ENCODE results near the gene VTN.

Gene VTN

GRCh38 chr17:28327709-28328108 is 42.4 kb downstream of the VTN start:
- Histone ChIP-seq H3K27ac (ENCODE audit: low read depth, low read length) (no peak overlapping the region), H3K9ac (ENCODE audit: low read depth, low read length) (no peak overlapping the region), H3K9me3 (ENCODE audit: control insufficient read depth, insufficient read depth, low read length) (no peaks in the 10 kb centered on the region)

GRCh38 chr17:28327031-28327607 is 43.0 kb downstream of the VTN start:
- no peak overlapping the region for H3K4me3 ChIP-seq (ENCODE audit: low read depth, low read length)
- H3K36me3 ChIP-seq (ENCODE audit: control insufficient read depth, insufficient read depth, low read length): peaks cover 51% of the 10 kb centered on the region
- no peak overlapping the region for H3K9ac ChIP-seq (ENCODE audit: low read depth, low read length)
- no peaks in the 10 kb centered on the region for H3K27me3 ChIP-seq (ENCODE audit: control insufficient read depth, insufficient read depth, low read length)
- 0 out of 2 replicates have a peak, but pooled peaks cover 3% of the 10 kb centered on the region for H3K4me1 ChIP-seq (ENCODE audit: control insufficient read depth, insufficient read depth, low read length)
- H3K9me3 ChIP-seq (ENCODE audit: control insufficient read depth, insufficient read depth, low read length): no peaks in the 10 kb centered on the region
- H3K27ac ChIP-seq (ENCODE audit: low read depth, low read length): no peak overlapping the region

More at GRCh38 chr17:28327709-28328108, 42.4 kb downstream of the VTN start:
- H3K36me3 ChIP-seq (ENCODE audit: control insufficient read depth, insufficient read depth, low read length): peaks cover 47% of the 10 kb centered on the region
- no peak overlapping the region for H3K4me3 ChIP-seq (ENCODE audit: low read depth, low read length)
- no peaks in the 10 kb centered on the region for H3K27me3 ChIP-seq (ENCODE audit: control insufficient read depth, insufficient read depth, low read length)
- no peaks in the 10 kb centered on the region for H3K4me1 ChIP-seq (ENCODE audit: control insufficient read depth, insufficient read depth, low read length)

- Histone ChIP-seq H3K36me3 (ENCODE audit: control insufficient read depth, insufficient read depth, low read length) (peaks cover 54% of the 10 kb centered on the region), H3K27me3 (ENCODE audit: control insufficient read depth, insufficient read depth, low read length) (no peaks in the 10 kb centered on the region), H3K9ac (ENCODE audit: low read depth, low read length) (no peak overlapping the region), H3K27ac (ENCODE audit: low read depth, low read length) (no peak overlapping the region), H3K4me3 (ENCODE audit: low read depth, low read length) (no peak overlapping the region), H3K9me3 (ENCODE audit: control insufficient read depth, insufficient read depth, low read length) (no peaks in the 10 kb centered on the region), H3K4me1 (ENCODE audit: control insufficient read depth, insufficient read depth, low read length) (peaks cover 5% of the 10 kb centered on the region)
Observed at GRCh38 chr17:28326114-28326513, 44.0 kb downstream of the VTN start.

- H3K4me1 ChIP-seq (ENCODE audit: control insufficient read depth, insufficient read depth, low read length): peaks cover 14% of the 10 kb centered on the region
- no peak overlapping the region for H3K27ac ChIP-seq (ENCODE audit: low read depth, low read length)
- H3K4me3 ChIP-seq (ENCODE audit: low read depth, low read length): no peak overlapping the region
- no peaks in the 10 kb centered on the region for H3K9me3 ChIP-seq (ENCODE audit: control insufficient read depth, insufficient read depth, low read length)
- H3K36me3 ChIP-seq (ENCODE audit: control insufficient read depth, insufficient read depth, low read length): peaks cover 63% of the 10 kb centered on the region
- H3K27me3 ChIP-seq (ENCODE audit: control insufficient read depth, insufficient read depth, low read length): no peaks in the 10 kb centered on the region
- no peak overlapping the region for H3K9ac ChIP-seq (ENCODE audit: low read depth, low read length)
Observed at GRCh38 chr17:28325211-28325610, 44.9 kb downstream of the VTN start.

DNA sequence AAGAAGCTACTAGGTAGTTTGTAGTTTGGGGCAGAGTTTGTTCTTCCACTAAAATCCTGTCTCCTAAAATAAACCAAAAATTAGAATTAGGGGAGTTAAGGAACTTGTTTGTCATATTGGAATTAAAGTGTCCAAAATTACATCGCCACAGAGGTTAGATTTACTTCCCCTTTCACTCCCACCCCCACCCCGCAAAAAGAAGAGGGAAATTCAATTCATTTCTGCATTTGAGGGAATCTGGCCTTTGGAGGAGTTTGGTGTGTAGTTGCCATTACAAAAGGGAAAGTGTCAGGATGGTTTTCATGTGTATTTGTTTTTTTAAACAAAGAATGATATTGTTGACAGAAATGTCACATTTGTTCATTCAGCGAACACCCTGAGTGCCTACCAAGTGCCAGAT is 45.3 kb downstream of the VTN start:
- no peak overlapping the region for H3K4me3 ChIP-seq (ENCODE audit: low read depth, low read length)
- H3K27ac ChIP-seq (ENCODE audit: low read depth, low read length): no peak overlapping the region
- peaks cover 14% of the 10 kb centered on the region for H3K4me1 ChIP-seq (ENCODE audit: control insufficient read depth, insufficient read depth, low read length)
- H3K9ac ChIP-seq (ENCODE audit: low read depth, low read length): no peak overlapping the region
- no peaks in the 10 kb centered on the region for H3K9me3 ChIP-seq (ENCODE audit: control insufficient read depth, insufficient read depth, low read length)
- H3K27me3 ChIP-seq (ENCODE audit: control insufficient read depth, insufficient read depth, low read length): no peaks in the 10 kb centered on the region
- H3K36me3 ChIP-seq (ENCODE audit: control insufficient read depth, insufficient read depth, low read length): peaks cover 64% of the 10 kb centered on the region

DNA sequence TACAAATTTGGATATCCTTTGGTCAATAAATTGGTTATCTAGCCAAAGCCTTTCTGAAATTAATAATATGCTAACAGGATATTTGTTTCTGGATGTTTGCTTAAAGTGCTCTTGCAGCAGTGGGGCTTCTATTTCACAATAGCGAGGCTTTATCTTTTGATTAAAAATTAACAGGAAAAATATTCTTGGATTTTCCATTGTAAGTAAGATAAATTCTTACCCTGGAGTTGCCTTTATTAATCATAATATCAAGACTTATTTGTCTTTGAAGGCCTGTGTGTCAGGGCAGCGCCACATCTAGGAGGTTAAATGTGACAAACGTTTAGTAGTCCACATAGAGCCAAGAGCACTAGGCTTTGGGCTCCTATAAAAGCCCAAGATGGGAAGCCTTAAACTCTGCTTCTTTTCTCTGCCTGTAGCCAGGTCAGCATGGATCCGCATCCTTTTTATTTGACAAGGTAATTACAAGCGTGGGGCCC is 45.8 kb downstream of the VTN start:
- H3K4me1 ChIP-seq (ENCODE audit: control insufficient read depth, insufficient read depth, low read length): peaks cover 14% of the 10 kb centered on the region

GRCh38 chr17:28320215-28321061 is 49.7 kb downstream of the VTN start:
- H3K4me3 ChIP-seq (ENCODE audit: low read depth, low read length): peak overlapping the region; percentile 93
- no peak overlapping the region for H3K27ac ChIP-seq (ENCODE audit: low read depth, low read length)
- H3K36me3 ChIP-seq (ENCODE audit: control insufficient read depth, insufficient read depth, low read length): peaks cover 23% of the 10 kb centered on the region
- H3K9ac ChIP-seq (ENCODE audit: low read depth, low read length): peak overlapping the region; percentile 79
- no peaks in the 10 kb centered on the region for H3K27me3 ChIP-seq (ENCODE audit: control insufficient read depth, insufficient read depth, low read length)
- no peaks in the 10 kb centered on the region for H3K9me3 ChIP-seq (ENCODE audit: control insufficient read depth, insufficient read depth, low read length)
- H3K4me1 ChIP-seq (ENCODE audit: control insufficient read depth, insufficient read depth, low read length): peaks cover 28% of the 10 kb centered on the region

More for the DNA sequence above, 45.8 kb downstream of the VTN start:
- Histone ChIP-seq H3K27ac (ENCODE audit: low read depth, low read length) (no peak overlapping the region), H3K27me3 (ENCODE audit: control insufficient read depth, insufficient read depth, low read length) (no peaks in the 10 kb centered on the region), H3K9me3 (ENCODE audit: control insufficient read depth, insufficient read depth, low read length) (no peaks in the 10 kb centered on the region), H3K9ac (ENCODE audit: low read depth, low read length) (no peak overlapping the region), H3K4me3 (ENCODE audit: low read depth, low read length) (no peak overlapping the region), H3K36me3 (ENCODE audit: control insufficient read depth, insufficient read depth, low read length) (peaks cover 62% of the 10 kb centered on the region)

DNA sequence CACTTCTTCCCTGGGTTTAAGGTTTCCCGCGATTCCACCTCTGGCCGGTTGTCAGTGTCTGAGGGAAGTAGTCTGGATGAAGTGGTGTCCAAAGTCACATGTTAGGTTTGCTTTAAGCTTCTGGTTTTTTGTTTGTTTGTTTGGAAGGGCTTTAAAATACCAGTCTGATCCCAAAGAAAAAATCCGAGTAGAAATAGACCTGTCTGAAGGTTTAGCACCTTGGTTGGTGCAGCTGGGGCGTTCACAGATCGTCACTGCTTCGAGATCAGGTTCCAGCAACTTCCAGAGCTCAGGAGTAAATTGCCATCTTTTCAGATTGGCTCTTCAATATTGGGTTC is 50.5 kb downstream of the VTN start:
- no peaks in the 10 kb centered on the region for H3K27me3 ChIP-seq (ENCODE audit: control insufficient read depth, insufficient read depth, low read length)
- H3K27ac ChIP-seq (ENCODE audit: low read depth, low read length): peak overlapping the region; percentile 82
- H3K36me3 ChIP-seq (ENCODE audit: control insufficient read depth, insufficient read depth, low read length): peaks cover 17% of the 10 kb centered on the region
- H3K4me1 ChIP-seq (ENCODE audit: control insufficient read depth, insufficient read depth, low read length): peaks cover 28% of the 10 kb centered on the region
- H3K9me3 ChIP-seq (ENCODE audit: control insufficient read depth, insufficient read depth, low read length): no peaks in the 10 kb centered on the region
- H3K9ac ChIP-seq (ENCODE audit: low read depth, low read length): peak overlapping the region; percentile 79
- H3K4me3 ChIP-seq (ENCODE audit: low read depth, low read length): peak overlapping the region; percentile 93

DNA sequence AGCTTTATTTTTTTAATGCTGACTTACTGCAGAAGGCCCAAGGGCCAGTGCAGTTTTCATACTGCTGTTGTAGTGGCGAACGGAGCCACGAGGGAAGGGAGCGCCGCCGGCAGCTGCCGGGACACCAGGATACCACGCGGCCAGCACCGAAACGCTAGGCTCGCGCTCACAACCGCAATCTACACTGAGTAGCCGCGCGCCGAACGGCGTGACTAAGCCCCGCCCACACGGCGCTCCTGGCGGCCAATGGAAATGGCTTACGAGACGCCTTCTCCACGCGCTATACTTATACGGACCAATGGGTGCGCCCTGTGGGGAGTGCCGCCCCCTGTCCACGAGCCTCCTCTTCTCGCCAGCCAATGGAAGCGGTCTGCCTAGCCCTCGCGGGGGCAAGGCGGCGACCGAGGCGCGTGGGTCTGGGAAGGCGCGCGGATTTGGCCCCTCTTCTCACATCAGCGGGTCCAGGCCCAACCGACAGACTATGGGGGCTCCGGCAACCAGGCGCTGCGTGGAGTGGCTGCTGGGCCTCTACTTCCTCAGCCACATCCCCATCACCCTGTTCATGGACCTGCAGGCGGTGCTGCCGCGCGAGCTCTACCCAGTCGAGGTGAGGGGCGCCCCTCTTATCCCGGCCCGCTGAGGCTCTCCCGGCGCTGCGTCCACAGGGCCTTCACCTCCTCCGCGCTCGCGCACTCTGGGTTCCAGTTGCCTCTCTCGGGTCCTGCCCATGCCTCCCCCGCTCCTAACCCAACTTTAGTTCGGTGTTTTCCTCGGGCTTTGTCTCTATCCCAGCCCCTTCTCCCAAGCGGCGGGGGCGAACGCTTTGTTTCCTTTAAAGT is 51.1 kb downstream of the VTN start, which contains the start of gene TMEM97:
TMEM97 (plus strand) TSS at position 442 of the 839 bp plus-strand sequence; CDS start at position 482, 40 bp downstream.
- peak within 1 kb of the TSS; percentile 82 for H3K27ac ChIP-seq (ENCODE audit: low read depth, low read length)
- peak within 1 kb of the TSS; percentile 79 for H3K9ac ChIP-seq (ENCODE audit: low read depth, low read length)
- peaks cover 17% of the 10 kb centered on the region for H3K36me3 ChIP-seq (ENCODE audit: control insufficient read depth, insufficient read depth, low read length)
- H3K4me1 ChIP-seq (ENCODE audit: control insufficient read depth, insufficient read depth, low read length): peaks cover 28% of the 10 kb centered on the region
- no peaks in the 10 kb centered on the region for H3K9me3 ChIP-seq (ENCODE audit: control insufficient read depth, insufficient read depth, low read length)
- H3K4me3 ChIP-seq (ENCODE audit: low read depth, low read length): peak within 1 kb of the TSS; percentile 93
- H3K27me3 ChIP-seq (ENCODE audit: control insufficient read depth, insufficient read depth, low read length): no peaks in the 10 kb centered on the region

DNA sequence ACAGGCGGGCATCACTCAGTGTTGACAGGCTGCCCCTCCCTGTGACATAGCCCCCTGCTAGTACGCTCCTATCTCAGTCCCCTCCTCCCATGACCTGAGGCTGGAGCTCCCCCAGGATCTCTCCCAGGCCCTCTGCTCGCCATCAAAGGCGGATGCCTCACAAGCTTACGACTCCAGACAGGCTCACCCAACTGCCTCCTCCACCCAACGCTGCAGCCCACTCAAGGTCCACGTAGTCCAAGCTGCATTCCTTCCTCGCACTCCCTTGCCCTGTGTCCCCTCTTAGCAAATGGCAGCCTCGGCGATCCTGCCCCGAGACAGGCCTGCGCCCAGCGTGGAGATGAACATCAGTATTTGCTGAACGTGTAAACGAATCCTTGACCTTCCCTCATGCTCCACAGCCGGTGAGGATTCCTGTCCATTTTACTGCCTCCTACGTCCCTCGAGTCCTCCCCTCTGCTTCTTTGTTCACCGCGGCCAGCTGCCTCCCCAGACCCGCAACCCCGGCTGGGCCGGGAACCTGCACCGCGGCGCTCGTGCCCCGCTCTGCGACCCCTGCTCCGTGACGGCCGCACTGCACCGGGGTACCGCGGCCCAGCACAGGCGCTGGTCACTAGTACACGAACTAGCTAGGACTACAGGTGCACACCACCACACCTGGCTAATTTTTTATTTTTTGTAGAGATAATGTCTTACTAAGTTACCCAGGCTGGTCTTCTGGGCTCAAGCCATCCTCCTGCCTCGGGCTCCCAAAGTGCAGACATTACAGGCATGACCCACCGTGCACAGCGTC is 51.9 kb downstream of the VTN start:
- Histone ChIP-seq H3K36me3 (ENCODE audit: control insufficient read depth, insufficient read depth, low read length) (peaks cover 17% of the 10 kb centered on the region), H3K9me3 (ENCODE audit: control insufficient read depth, insufficient read depth, low read length) (no peaks in the 10 kb centered on the region), H3K9ac (ENCODE audit: low read depth, low read length) (peak overlapping the region; percentile 79), H3K27me3 (ENCODE audit: control insufficient read depth, insufficient read depth, low read length) (no peaks in the 10 kb centered on the region), H3K4me1 (ENCODE audit: control insufficient read depth, insufficient read depth, low read length) (peaks cover 28% of the 10 kb centered on the region), H3K4me3 (ENCODE audit: low read depth, low read length) (peak overlapping the region; percentile 93), H3K27ac (ENCODE audit: low read depth, low read length) (peak overlapping the region; percentile 25)

Data from HUES48 (cell line).